GM23248 (cell line): Measurements from ENCODE around the gene CFAP92. TPM values are rescaled to one million over a fixed set of nuclear protein-coding genes. Genes with fewer than 3 reads are reported as not detected.
A peak's percentile ranks its signal among the peaks of the same experiment; 100 is the strongest.

Experiments used
- DNase-seq: peaks from one replicate; pipeline ENCODE4 v3.0.0-alpha.2; 2015
- H2AFZ ChIP-seq: fragments of 200-600 bp; sonication (generic); 2 replicates; pipeline ENCODE4 v1.6.1; 2016; ENCODE audit warnings: antibody characterized with exemption
- H3F3A ChIP-seq: fragments of 200-600 bp; sonication (generic); 2 replicates; pipeline ENCODE4 v1.6.1; 2016; ENCODE audit warnings: mild to moderate bottlenecking, antibody characterized with exemption, mixed run types; ENCODE audit not compliant: insufficient read depth
- H3K27ac ChIP-seq: fragments of 200-600 bp; sonication (generic); 2 replicates; pipeline ENCODE4 v1.5.1; 2016; ENCODE audit warnings: mild to moderate bottlenecking
- H3K27me3 ChIP-seq: fragments of 200-600 bp; sonication (generic); replicated peaks from 2 replicates; pipeline ENCODE4 v1.6.1; 2016; ENCODE audit warnings: mild to moderate bottlenecking; ENCODE audit not compliant: insufficient read depth
- H3K36me3 ChIP-seq: fragments of 200-600 bp; sonication (generic); 2 replicates; pipeline ENCODE4 v1.6.1; 2016; ENCODE audit warnings: low read depth, mild to moderate bottlenecking
- H3K4me1 ChIP-seq: fragments of 200-600 bp; sonication (generic); 2 replicates; pipeline ENCODE4 v1.6.1; 2016; ENCODE audit warnings: mild to moderate bottlenecking; ENCODE audit not compliant: insufficient read depth
- H3K4me2 ChIP-seq: fragments of 200-600 bp; sonication (generic); one replicate; pipeline ENCODE4 v1.6.1; 2016; ENCODE audit warnings: mild to moderate bottlenecking; ENCODE audit not compliant: unreplicated experiment
- H3K4me3 ChIP-seq: fragments of 200-600 bp; sonication (generic); 2 replicates; pipeline ENCODE4 v1.5.1; 2016; ENCODE audit warnings: mild to moderate bottlenecking
- H3K79me2 ChIP-seq: fragments of 200-600 bp; sonication (generic); 2 replicates; pipeline ENCODE4 v1.6.1; 2016; ENCODE audit warnings: mild to moderate bottlenecking; ENCODE audit not compliant: insufficient read depth
- H3K9ac ChIP-seq: fragments of 200-600 bp; sonication (generic); 2 replicates; pipeline ENCODE4 v1.6.1; 2016; ENCODE audit warnings: mild to moderate bottlenecking
- H3K9me2 ChIP-seq: fragments of 200-600 bp; sonication (generic); 2 replicates; pipeline ENCODE4 v1.6.1; 2016; ENCODE audit warnings: mixed run types, mild to moderate bottlenecking, moderate library complexity; ENCODE audit not compliant: insufficient read depth
- H3K9me3 ChIP-seq: fragments of 200-600 bp; sonication (generic); one replicate; pipeline ENCODE4 v1.6.1; 2017; ENCODE audit warnings: low read depth
- H4K20me1 ChIP-seq: fragments of 200-600 bp; sonication (generic); 2 replicates; pipeline ENCODE4 v1.6.0; 2016; ENCODE audit not compliant: insufficient read depth
- EZH2 ChIP-seq: fragments of 200-600 bp; sonication (generic); IDR thresholded peaks from 2 replicates; pipeline ENCODE4 v1.6.1; 2018; ENCODE audit warnings: antibody characterized with exemption, mild to moderate bottlenecking; ENCODE audit not compliant: insufficient read depth, poor library complexity, severe bottlenecking
- EZH2phosphoT487 ChIP-seq: fragments of 200-600 bp; sonication (generic); IDR thresholded peaks from 2 replicates; pipeline ENCODE4 v1.6.1; 2018; ENCODE audit warnings: antibody characterized with exemption, moderate library complexity, mild to moderate bottlenecking, low read depth; ENCODE audit not compliant: insufficient read depth
- WGBS, 2 experiments: methylation state at CpG; one replicate each; pipeline ENCODE4 v1.1.6; 2015 to 2017; ENCODE audit warnings: low lambda C conversion rate in 2 of 2, low coverage in 1 of 2; ENCODE audit errors: missing lambda C conversion rate in 2 of 2; 5-methylcytosine and 5-hydroxymethylcytosine counted together
- in situ Hi-C: fragments of 300-500 bp; cut with MboI; formaldehyde crosslinking; loops from 2 replicates; pipeline ENCODE4 v1.15.0; 2020
- polyA plus RNA-seq: library from polyadenylated mRNA; unstranded; fragments of >200 nt; fragmentation: Nextera tagmentation; extraction: Ambion mirVana; gene quantifications from 2 replicates; pipeline ENCODE4 v1.2.1, GENCODE V29; 2016
- total RNA-seq: library from RNA; depleted of rRNA; stranded (reverse); fragments of >200 nt; shearing (Covaris generic); gene quantifications from 2 replicates; pipeline ENCODE4 v1.2.3, GENCODE V29; 2014

Gene CFAP92
- total and polyA plus RNA-seq, 2 experiments from 2014 or later: not detected

- no peaks in the 10 kb centered on the region for H3K36me3 ChIP-seq
- H3K4me1 ChIP-seq: no peaks in the 10 kb centered on the region
- no peaks in the 10 kb centered on the region for H4K20me1 ChIP-seq
- H3K27ac ChIP-seq: no peak overlapping the region
- in situ Hi-C loops: no loop called here
- H3K79me2 ChIP-seq: no peaks in the 10 kb centered on the region
- no peak overlapping the region for H3K4me2 ChIP-seq
- no peak overlapping the region for H2AFZ ChIP-seq
- 59 to 67% methylated on average over 9 of the region's 9 CpGs for WGBS, 2 experiments
- no peak for DNase-seq
- no peak overlapping the region for H3K4me3 ChIP-seq
- H3F3A ChIP-seq: no peaks in the 10 kb centered on the region
- H3K27me3 ChIP-seq: peaks cover 25% of the 10 kb centered on the region; the same call in 1 of the 2 replicates
- H3K9me2 ChIP-seq: no peaks in the 10 kb centered on the region
- no peak overlapping the region for H3K9ac ChIP-seq
- no peak for TF ChIP-seq EZH2
- no peak for TF ChIP-seq EZH2phosphoT487
- no peaks in the 10 kb centered on the region for H3K9me3 ChIP-seq
These were observed 28.6 kb downstream of the CFAP92 start for GRCh38 chr3:128965280-128965679.

DNA sequence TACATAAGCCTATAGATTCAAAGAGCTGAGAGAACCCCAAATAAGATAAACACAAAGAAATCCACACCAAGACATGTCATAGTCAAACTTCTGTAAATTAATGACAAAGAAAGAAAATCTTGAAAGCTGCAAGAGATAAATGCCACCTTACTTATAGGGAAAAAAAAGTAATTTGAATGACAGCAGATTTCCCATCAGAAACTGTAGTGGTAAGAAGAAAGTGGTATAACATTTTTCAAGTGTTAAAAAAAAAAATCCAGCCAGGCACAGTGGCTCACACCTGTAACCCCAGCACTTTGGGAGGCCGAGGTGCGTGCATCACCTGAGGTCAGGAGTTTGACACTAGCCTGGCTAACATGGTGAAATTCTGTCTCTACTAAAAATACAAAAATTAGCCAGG is 37.4 kb downstream of the CFAP92 start:
- Histone ChIP-seq H2AFZ (no peak overlapping the region), H3K79me2 (no peaks in the 10 kb centered on the region), H3K27ac (no peak overlapping the region), H3K4me3 (no peak overlapping the region), H3K27me3 (peaks cover 24% of the 10 kb centered on the region), H3K9ac (no peak overlapping the region), H3K4me1 (no peaks in the 10 kb centered on the region), H3K9me2 (no peaks in the 10 kb centered on the region), H3K36me3 (no peaks in the 10 kb centered on the region), H3K4me2 (no peak overlapping the region), H3F3A (no peaks in the 10 kb centered on the region), H3K9me3 (no peaks in the 10 kb centered on the region), H4K20me1 (no peaks in the 10 kb centered on the region)
- TF ChIP-seq EZH2 (no peak), EZH2phosphoT487 (no peak)
- in situ Hi-C loops: no loop called here
- DNase-seq: no peak
- WGBS, 2 experiments: 88% methylated on average over 2 of the region's 2 CpGs

DNA sequence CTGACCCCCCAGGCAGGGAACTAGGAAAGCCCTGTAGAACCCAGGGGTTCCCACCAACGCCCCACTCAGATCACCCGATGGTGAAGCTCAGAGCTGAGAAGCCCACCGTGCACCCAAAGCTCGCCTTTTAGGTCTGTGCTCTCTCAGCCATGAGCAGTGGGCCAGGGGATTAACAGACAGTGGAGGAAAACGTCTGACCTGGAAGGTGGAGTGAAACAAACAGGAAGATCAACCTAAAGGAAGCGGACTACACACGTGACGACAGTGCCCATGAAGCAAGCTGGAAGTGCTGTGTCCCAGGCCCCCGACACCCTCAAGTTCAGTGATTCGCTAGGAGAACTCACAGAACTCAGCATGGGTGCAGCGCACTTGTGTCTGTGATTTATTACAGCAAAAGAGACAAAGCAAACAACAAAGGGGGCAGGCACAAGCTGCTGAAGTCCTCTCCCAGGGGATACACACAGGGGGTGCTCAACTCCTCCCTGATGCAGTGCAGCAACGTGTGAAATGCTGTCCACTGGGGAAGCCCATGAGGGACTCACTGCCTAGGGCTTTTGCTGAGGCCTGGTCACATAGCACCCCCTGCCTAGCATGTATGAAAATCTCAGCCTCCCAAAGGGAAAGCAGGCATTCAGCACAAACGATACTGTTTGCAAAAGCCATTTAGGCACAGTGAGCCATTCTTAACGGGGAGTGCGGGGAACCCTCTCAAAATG is 43.5 kb downstream of the CFAP92 start:
- in situ Hi-C loops: no loop called here
- Histone ChIP-seq H3K79me2 (no peaks in the 10 kb centered on the region), H3K9me2 (no peaks in the 10 kb centered on the region), H3K36me3 (no peaks in the 10 kb centered on the region), H3K9me3 (no peaks in the 10 kb centered on the region), H3K27ac (no peak overlapping the region), H4K20me1 (no peaks in the 10 kb centered on the region), H3K4me3 (no peak overlapping the region), H3K4me1 (peaks cover 8% of the 10 kb centered on the region), H3K9ac (no peak overlapping the region), H3F3A (peaks cover 13% of the 10 kb centered on the region), H2AFZ (no peak overlapping the region), H3K4me2 (no peak overlapping the region), H3K27me3 (peaks cover 57% of the 10 kb centered on the region)
- 49 to 52% methylated on average over 15 of the region's 15 CpGs for WGBS, 2 experiments
- DNase-seq: peak; percentile 19
- TF ChIP-seq EZH2: no peak
- no peak for TF ChIP-seq EZH2phosphoT487

- Histone ChIP-seq H3K27ac (no peak overlapping the region), H2AFZ (no peak overlapping the region), H3K9ac (no peak overlapping the region), H3K79me2 (no peaks in the 10 kb centered on the region), H3K27me3 (peaks cover 60% of the 10 kb centered on the region), H3K36me3 (no peaks in the 10 kb centered on the region), H4K20me1 (no peaks in the 10 kb centered on the region), H3K4me2 (no peak overlapping the region), H3F3A (peaks cover 13% of the 10 kb centered on the region), H3K9me2 (no peaks in the 10 kb centered on the region), H3K4me3 (no peak overlapping the region), H3K4me1 (peaks cover 8% of the 10 kb centered on the region), H3K9me3 (no peaks in the 10 kb centered on the region)
- TF ChIP-seq EZH2 (no peak), EZH2phosphoT487 (no peak)
- 84 to 88% methylated on average over 3 of the region's 3 CpGs for WGBS, 2 experiments
- in situ Hi-C loops: no loop called here
- no peak for DNase-seq
These were observed 44.7 kb downstream of the CFAP92 start for GRCh38 chr3:128949158-128949557.

- H3K9me3 ChIP-seq: no peaks in the 10 kb centered on the region
- peak; percentile 80 for DNase-seq
- 37 to 40% methylated on average over 7 of the region's 7 CpGs for WGBS, 2 experiments
These were observed 47.5 kb downstream of the CFAP92 start for GRCh38 chr3:128946411-128946810.

More at GRCh38 chr3:128946411-128946810, 47.5 kb downstream of the CFAP92 start:
- H3K4me1 ChIP-seq: peaks cover 8% of the 10 kb centered on the region
- no peak for TF ChIP-seq EZH2
- TF ChIP-seq EZH2phosphoT487: peak; percentile 95
- H3K36me3 ChIP-seq: no peaks in the 10 kb centered on the region
- H2AFZ ChIP-seq: no peak overlapping the region
- no peak overlapping the region for H3K27ac ChIP-seq
- no peaks in the 10 kb centered on the region for H4K20me1 ChIP-seq
- H3K9me2 ChIP-seq: no peaks in the 10 kb centered on the region
- no peaks in the 10 kb centered on the region for H3K79me2 ChIP-seq
- H3F3A ChIP-seq: peaks cover 13% of the 10 kb centered on the region
- peaks cover 57% of the 10 kb centered on the region for H3K27me3 ChIP-seq
- in situ Hi-C loops: no loop called here
- no peak overlapping the region for H3K4me2 ChIP-seq
- no peak overlapping the region for H3K4me3 ChIP-seq
- no peak overlapping the region for H3K9ac ChIP-seq
